Measurements from ENCODE around the gene RNF208.

- TF ChIP-seq CTCF (IDR thresholded peaks at IDR 0.05; ENCODE audit: insufficient read depth, low read length) (no peak), POLR2AphosphoS5 (IDR thresholded peaks at IDR 0.05; ENCODE audit: low read depth) (peak; percentile 93)
These were observed 48.9 kb downstream of the RNF208 start for GRCh38 chr9:137172901-137173795.

Measured in HL-60 (cell line).